Measurements from ENCODE around the gene NXPH4.

DNA sequence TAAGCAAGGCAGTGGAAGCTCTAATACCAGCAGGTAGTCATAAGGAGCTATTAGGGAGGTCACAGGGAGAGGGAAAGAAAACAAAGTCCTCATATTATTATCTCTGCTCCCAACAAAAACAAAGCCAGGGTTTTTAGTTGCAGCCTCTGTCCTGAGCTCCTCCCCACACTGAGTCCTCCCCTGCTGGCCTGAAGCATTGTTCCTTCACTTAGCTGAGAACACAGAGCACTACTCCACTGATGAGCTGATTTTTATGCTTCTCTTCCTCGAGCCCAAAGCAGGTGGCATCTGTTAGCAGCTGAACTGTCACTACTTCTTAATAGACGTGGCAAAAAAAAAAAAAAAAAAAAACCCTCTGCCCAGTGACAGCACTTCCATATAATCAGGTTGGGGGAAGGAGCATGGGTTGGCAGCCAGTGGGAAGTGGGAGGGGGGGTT lies 44.9 kb downstream of the NXPH4 start:
- TF ChIP-seq CTCF (IDR thresholded peaks at IDR 0.05), result no peak
- TF ChIP-seq EP300 (IDR thresholded peaks at IDR 0.05), result no peak
- no peak for TF ChIP-seq POLR2A (IDR thresholded peaks at IDR 0.05)
